ENCODE results near the gene LPA.
"Not testable (repeated sequence)": the region's sequence is repeated elsewhere in the genome, so short reads cannot be mapped to it uniquely, and the experiment has no call there.

Gene LPA

GRCh38 chr6:160678744-160679401, 14.8 kb upstream of the LPA start:
- Mint-ChIP-seq H3K27ac (no peak overlapping the region), H3K27me3 (peaks cover 4 to 7% of the 10 kb centered on the region in 2 donors), H3K4me1 (no peaks in the 10 kb centered on the region), H3K4me3 (no peak overlapping the region), H3K36me3 (no peaks in the 10 kb centered on the region), H3K9me3 (peaks cover 0 to 3% of the 10 kb centered on the region in 2 donors)
- ATAC-seq (replicated peaks) (no peak), DNase-seq (no peak)

DNA sequence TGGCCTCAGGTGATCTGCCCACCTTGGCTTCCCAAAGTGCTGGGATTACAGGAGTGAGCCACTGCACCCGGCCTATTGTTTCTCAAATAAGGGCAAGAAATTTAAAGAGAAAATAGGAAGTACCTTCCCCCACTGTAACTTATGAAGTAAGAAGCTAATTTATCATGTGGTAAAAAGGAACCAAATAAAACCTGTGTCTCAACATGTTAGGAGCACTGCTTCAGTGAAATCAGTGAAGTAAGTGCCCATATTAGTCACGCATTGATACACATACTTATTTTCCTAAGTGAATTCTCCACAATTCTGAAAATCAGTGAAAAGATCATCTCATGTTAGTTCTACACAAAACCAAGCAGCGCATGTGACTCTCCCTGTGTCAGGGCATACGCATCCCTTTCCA, 14.2 kb upstream of the LPA start:
- no peak overlapping the region for H3K4me3 Mint-ChIP-seq
- peaks cover 5 to 7% of the 10 kb centered on the region in 2 donors for H3K9me3 Mint-ChIP-seq
- H3K27me3 Mint-ChIP-seq, result peaks cover 4 to 7% of the 10 kb centered on the region in 2 donors
- ATAC-seq (replicated peaks) (no peak), DNase-seq (no peak)
- H3K4me1 Mint-ChIP-seq, result no peaks in the 10 kb centered on the region
- H3K27ac Mint-ChIP-seq, result no peak overlapping the region
- H3K36me3 Mint-ChIP-seq, result no peaks in the 10 kb centered on the region

GRCh38 chr6:160676418-160676817, 12.3 kb upstream of the LPA start:
- peaks cover 14 to 16% of the 10 kb centered on the region in 2 donors for H3K9me3 Mint-ChIP-seq
- not testable (repeated sequence) for H3K4me1 Mint-ChIP-seq; DNase-seq; H3K27ac Mint-ChIP-seq; ATAC-seq (replicated peaks); H3K36me3 Mint-ChIP-seq; H3K4me3 Mint-ChIP-seq; H3K27me3 Mint-ChIP-seq

- H3K4me1 Mint-ChIP-seq, result no peaks in the 10 kb centered on the region
- H3K4me3 Mint-ChIP-seq, result no peak overlapping the region
- H3K9me3 Mint-ChIP-seq, result peaks cover 12% of the 10 kb centered on the region in 2 donors
- no peak for ATAC-seq (replicated peaks)
- H3K27ac Mint-ChIP-seq, result no peak overlapping the region
- DNase-seq, result no peak
- peaks cover 0 to 7% of the 10 kb centered on the region in 2 donors for H3K27me3 Mint-ChIP-seq
- no peaks in the 10 kb centered on the region for H3K36me3 Mint-ChIP-seq
These were observed 4.5 kb upstream of the LPA start for GRCh38 chr6:160668589-160668988.

DNA sequence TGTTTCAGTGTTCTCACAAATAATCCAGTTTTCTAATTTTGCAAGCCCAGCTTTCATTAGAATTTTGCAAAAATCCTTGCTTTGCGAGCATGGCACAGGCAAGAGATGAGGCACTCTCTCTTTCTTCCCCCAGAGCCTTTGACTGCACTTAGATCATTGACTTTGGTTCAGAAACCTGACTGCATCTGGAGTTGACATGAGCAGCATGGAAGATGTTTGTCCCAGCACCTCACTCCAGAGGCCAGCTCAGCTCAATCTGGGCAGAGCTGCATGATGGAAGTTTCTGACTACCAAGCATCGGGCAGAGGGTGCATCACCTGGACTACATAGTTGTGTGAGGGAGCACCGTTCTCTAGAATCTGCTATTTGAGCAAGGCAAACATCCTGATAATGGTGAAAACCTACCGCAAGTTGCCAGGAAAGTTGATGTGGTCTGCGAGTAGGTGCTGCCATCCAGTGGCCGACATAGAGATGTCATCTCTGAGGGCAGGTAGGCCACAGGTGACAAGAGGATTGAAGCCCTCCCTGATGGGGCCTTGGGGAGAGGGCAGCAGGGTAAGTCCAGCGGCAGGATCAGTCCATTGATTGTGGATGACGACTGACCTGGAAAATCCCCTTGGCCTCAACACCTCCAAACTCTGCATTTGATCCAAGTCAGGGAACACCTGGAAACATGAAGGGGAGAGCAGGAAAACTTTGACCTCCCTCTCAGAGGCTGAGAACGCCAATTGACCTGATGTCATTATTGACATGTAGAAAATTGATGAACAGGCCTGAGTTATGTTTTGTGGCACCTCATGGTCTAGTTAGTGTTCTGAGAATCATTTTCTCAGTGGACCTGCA, 3.8 kb upstream of the LPA start:
- peak; percentile 62 to 63 for ATAC-seq (replicated peaks)
- no peak for DNase-seq
- H3K4me1 Mint-ChIP-seq, result no peaks in the 10 kb centered on the region

DNA sequence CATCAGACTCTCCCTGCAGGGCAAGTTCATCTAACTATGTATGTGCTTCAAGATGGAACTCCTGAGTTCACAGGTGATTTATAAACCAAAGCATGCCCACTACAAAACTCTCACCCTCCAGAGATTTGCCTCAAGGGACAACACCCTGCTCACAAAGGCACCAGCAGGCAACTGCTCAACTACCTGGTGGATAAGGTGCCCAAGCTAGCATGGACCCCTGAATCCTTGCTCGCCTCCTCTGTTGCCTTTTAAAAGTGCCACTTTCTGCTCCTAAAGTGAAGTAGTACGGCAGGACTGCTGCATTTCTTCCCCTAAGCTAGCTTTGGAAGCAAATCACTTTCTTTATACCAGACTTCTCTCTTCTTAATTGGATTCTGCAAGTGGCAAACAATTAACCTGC, 1.2 kb downstream of the LPA start:
- DNase-seq (no peak), ATAC-seq (replicated peaks) (no peak)
- peaks cover 0 to under 1% of the 10 kb centered on the region in 2 donors for H3K9me3 Mint-ChIP-seq
- peaks cover 4 to 13% of the 10 kb centered on the region in 2 donors for H3K27me3 Mint-ChIP-seq
- no peak overlapping the region for H3K27ac Mint-ChIP-seq
- H3K4me1 Mint-ChIP-seq, result no peaks in the 10 kb centered on the region
- H3K4me3 Mint-ChIP-seq, result no peak overlapping the region
- no peaks in the 10 kb centered on the region for H3K36me3 Mint-ChIP-seq

More for the DNA sequence above, 3.8 kb upstream of the LPA start:
- H3K4me3 Mint-ChIP-seq, result no peak overlapping the region
- H3K27ac Mint-ChIP-seq, result no peak overlapping the region
- no peaks in the 10 kb centered on the region for H3K36me3 Mint-ChIP-seq
- peaks cover 0 to 9% of the 10 kb centered on the region in 2 donors for H3K27me3 Mint-ChIP-seq
- peaks cover 5 to 7% of the 10 kb centered on the region in 2 donors for H3K9me3 Mint-ChIP-seq

DNA sequence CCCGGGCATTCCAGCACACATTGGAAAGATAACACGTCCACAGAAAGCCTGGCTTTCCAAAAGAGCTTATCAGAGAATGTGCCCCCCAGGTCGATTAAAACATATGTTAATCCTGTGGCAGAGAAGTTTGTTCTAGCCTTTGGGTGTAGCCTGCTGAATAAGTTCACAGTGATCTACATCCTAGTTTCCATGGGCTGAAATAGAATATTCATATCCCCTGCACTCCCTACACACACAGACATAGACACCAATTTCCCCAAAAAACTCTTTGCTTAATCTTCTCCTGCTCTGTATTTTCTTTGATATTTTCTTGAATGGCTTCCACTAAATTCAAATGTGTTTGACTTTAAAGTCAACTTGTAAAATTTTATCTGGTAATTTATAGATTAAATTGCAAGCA, 1.6 kb downstream of the LPA start:
- Mint-ChIP-seq H3K36me3 (no peaks in the 10 kb centered on the region), H3K27me3 (peaks cover 4 to 13% of the 10 kb centered on the region in 2 donors), H3K27ac (no peak overlapping the region), H3K4me1 (no peaks in the 10 kb centered on the region), H3K9me3 (peaks cover 0 to 4% of the 10 kb centered on the region in 2 donors), H3K4me3 (no peak overlapping the region)
- ATAC-seq (replicated peaks), result no peak
- DNase-seq, result no peak

GRCh38 chr6:160661216-160661615, 2.9 kb downstream of the LPA start:
- no peak for ATAC-seq (replicated peaks)
- Mint-ChIP-seq H3K4me3 (no peak overlapping the region), H3K36me3 (no peaks in the 10 kb centered on the region), H3K27me3 (peaks cover 4 to 11% of the 10 kb centered on the region in 2 donors), H3K4me1 (no peaks in the 10 kb centered on the region), H3K27ac (no peak overlapping the region), H3K9me3 (peaks cover 6 to 7% of the 10 kb centered on the region in 2 donors)
- DNase-seq, result no peak

- H3K27ac Mint-ChIP-seq, result no peak overlapping the region
- H3K27me3 Mint-ChIP-seq, result peaks cover 4 to 6% of the 10 kb centered on the region in 2 donors
- peaks cover 6 to 7% of the 10 kb centered on the region in 2 donors for H3K9me3 Mint-ChIP-seq
- no peak for ATAC-seq (replicated peaks)
- H3K4me3 Mint-ChIP-seq, result no peak overlapping the region
- no peaks in the 10 kb centered on the region for H3K36me3 Mint-ChIP-seq
- DNase-seq, result no peak
- no peaks in the 10 kb centered on the region for H3K4me1 Mint-ChIP-seq
These were observed 4.5 kb downstream of the LPA start for GRCh38 chr6:160659562-160659961.

DNA sequence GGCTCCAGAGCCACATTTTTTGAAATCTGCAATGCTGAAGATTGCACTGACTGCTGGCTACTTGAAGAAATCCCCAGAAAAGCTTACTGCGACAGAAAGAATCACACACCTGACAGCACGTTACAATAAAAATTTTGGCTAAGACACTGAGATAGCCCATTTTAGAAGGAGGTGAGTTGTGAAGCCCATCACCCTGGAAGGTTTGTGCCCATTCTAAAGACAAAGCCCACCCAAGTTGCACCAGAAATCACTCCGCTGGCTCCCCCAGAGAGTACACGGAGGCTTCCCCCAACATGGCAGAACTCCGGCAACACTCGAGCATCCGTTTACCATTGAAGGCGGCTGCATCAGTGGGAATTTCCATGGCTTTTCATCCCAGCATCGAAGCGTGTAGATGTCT, 29.4 kb downstream of the LPA start:
- no peak for DNase-seq
- ATAC-seq (replicated peaks), result peak in 1 of 2 donors; percentile 7
- H3K4me1 Mint-ChIP-seq, result no peaks in the 10 kb centered on the region

GRCh38 chr6:160595838-160596832, 67.9 kb downstream of the LPA start:
- no peak for ATAC-seq (replicated peaks)
- Mint-ChIP-seq H3K36me3 (no peaks in the 10 kb centered on the region), H3K4me3 (no peak overlapping the region), H3K4me1 (no peaks in the 10 kb centered on the region), H3K9me3 (no peaks in the 10 kb centered on the region), H3K27ac (no peak overlapping the region), H3K27me3 (peaks cover 0 to 4% of the 10 kb centered on the region in 2 donors)
- no peak for DNase-seq

More for the DNA sequence above, 29.4 kb downstream of the LPA start:
- H3K27ac Mint-ChIP-seq, result no peak overlapping the region
- H3K4me3 Mint-ChIP-seq, result no peak overlapping the region
- peaks cover 0 to 3% of the 10 kb centered on the region in 2 donors for H3K9me3 Mint-ChIP-seq
- H3K36me3 Mint-ChIP-seq, result no peaks in the 10 kb centered on the region
- no peaks in the 10 kb centered on the region for H3K27me3 Mint-ChIP-seq

GRCh38 chr6:160595297-160595696, 68.8 kb downstream of the LPA start:
- not testable (repeated sequence) for H3K27ac Mint-ChIP-seq; ATAC-seq (replicated peaks); H3K9me3 Mint-ChIP-seq; H3K27me3 Mint-ChIP-seq; DNase-seq; H3K36me3 Mint-ChIP-seq; H3K4me1 Mint-ChIP-seq; H3K4me3 Mint-ChIP-seq

DNA sequence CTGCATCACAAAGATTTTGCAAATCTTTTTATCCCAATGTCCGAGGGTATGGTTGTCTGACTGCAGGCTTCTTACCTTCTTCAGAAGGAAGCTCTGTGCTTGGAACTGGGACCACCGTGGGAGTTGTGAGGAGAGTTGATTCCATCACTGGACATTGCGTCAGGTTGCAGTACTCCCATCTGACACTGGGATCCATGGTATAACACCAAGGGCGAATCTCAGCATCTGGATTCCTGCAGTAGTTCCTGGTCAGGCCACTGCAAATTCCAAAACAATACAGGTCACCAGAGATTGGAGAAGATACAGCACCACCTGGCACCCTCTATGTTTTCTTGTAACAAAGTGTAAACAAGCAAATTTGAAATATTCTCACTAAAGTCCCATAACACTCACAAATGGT, 77.7 kb downstream of the LPA start:
- H3K27me3 Mint-ChIP-seq, result peaks cover 0 to 7% of the 10 kb centered on the region in 2 donors
- no peaks in the 10 kb centered on the region for H3K4me1 Mint-ChIP-seq
- H3K4me3 Mint-ChIP-seq, result no peak overlapping the region
- H3K36me3 Mint-ChIP-seq, result no peaks in the 10 kb centered on the region
- peaks cover 15 to 29% of the 10 kb centered on the region in 2 donors for H3K9me3 Mint-ChIP-seq
- no peak overlapping the region for H3K27ac Mint-ChIP-seq
- DNase-seq (no peak), ATAC-seq (replicated peaks) (no peak)

DNA sequence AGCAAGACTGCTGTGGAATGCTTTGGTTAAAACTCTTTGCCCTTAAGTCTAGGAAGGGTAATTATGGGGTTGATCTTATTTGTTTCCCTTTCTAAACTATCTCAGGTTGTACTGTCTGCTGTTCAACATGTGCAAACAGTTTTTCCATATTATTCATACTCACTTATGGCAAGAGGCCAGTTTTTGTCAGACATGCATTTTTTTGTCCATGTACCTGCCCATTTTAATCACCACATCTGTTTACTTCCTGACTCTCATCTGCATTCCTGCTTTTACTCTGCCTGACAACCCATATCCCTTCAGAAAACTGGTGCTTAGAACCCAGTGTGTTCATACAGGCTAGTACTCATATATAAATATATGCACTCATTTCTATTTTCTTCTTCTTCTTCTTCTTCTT, 80.3 kb downstream of the LPA start:
- H3K36me3 Mint-ChIP-seq, result no peaks in the 10 kb centered on the region
- no peaks in the 10 kb centered on the region for H3K4me1 Mint-ChIP-seq
- H3K4me3 Mint-ChIP-seq, result no peak overlapping the region
- peaks cover 0 to 5% of the 10 kb centered on the region in 2 donors for H3K27me3 Mint-ChIP-seq
- ATAC-seq (replicated peaks) (no peak), DNase-seq (no peak)
- H3K27ac Mint-ChIP-seq, result no peak overlapping the region
- peaks cover 15 to 26% of the 10 kb centered on the region in 2 donors for H3K9me3 Mint-ChIP-seq

Measured in stimulated activated naive B cell treated with anti-CD40 and anti-IgM and Interleukin-4, amounts not matched to agents 10 μg/mL and 1 μg/mL and 100 μg/mL, for 72 hours (primary cell).